GM18511 (cell line): ENCODE results near the gene LRP1B.

Experiments used
- ATAC-seq: cut with Tn5 transposase; IDR thresholded peaks from one replicate; pipeline ENCODE4 v1.9.1; 2021; ENCODE audit warnings: mild to moderate bottlenecking, moderate library complexity; ENCODE audit not compliant: unreplicated experiment

The LRP1B gene

DNA sequence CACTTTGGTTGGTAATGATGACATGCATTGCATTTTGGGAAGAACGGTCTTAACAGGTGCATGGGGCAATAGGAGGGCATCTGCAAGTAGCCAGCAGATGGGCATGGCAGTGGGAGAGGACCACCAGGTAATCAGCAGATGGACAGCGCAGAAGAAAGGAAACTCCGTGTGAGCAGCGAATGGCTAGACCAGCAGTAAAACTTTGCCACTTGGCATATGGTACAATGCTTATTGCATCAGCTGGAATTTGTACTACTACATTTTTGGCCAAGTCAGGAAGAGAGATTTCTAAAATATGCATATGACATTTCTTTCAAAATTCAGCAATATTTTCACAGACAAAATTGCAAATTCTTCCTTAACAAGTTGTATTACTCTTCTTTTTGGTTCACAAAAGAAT lies 768.5 kb downstream of the LRP1B start:
- ATAC-seq: no peak

DNA sequence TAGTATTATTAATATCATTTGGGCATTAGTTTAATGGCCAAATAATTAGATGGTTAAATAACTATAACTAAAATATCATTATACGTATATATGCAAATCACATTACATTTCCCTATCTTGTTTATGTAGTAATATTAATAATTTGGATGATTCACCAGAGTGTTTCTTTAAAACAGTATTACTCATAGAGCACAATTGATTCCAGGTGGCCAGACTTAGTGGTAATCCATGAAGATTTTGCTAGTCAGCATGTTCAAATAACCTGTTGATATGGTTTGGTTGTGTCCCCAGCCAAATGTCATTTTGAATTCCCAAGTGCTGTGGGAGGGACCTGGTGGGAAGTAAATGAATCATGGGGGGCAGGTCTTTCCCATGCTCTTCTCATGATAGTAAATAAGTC lies 782.3 kb downstream of the LRP1B start:
- no peak for ATAC-seq

DNA sequence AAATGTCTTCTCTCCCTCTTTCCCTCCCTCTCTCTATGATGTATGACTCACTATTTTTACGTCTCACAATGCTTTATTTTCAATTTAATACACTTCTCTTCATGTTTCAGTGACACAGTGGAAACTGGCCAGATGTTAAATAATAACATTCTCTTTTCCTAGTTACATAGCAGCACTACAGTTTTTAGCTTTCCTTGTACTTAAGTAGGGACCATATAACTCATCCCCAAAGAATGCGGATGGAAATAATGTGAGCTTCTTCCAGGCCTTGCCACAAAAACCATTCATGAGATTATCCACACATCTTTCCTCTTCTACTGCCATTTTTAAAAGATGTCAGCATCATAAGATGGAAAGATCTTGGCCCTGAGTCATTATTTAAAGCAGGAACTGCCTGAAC lies 789.4 kb downstream of the LRP1B start:
- ATAC-seq: no peak

DNA sequence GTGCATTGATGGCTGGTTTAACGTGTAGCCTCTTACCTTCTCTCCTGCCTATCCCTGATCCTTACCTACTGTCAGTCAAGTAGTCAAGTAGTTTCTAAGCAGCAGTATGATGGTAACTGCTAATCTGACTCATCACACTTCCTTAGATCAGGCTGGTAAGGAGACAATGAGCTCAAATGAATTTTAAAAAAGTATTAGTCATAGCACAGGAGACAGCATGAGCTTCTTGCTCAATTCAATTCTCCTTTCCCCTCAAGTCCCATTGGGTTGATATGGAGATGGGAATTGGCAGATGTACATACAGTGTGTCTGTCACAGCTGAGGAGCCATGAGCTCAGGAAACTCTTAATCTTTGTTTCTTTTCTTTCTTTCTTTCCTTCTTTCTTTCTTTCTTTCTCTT lies 799.7 kb downstream of the LRP1B start:
- ATAC-seq: no peak

DNA sequence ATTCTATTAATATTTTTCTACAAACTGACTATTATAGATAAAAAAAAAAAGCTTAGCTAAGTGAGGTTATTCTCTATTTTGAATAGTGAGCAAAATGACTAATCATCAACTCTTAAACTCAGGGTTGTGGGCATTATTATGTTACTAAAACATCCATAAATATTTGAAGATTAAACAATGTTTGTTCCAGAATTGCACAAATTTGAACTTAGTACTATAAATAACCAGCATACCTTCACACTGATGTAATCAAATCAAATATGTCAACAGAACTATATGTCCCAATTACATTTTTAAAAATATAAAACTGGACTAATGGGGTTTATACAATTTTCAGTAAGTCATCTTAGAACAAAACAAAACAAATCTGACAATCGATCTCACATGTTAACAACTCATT lies 800.9 kb downstream of the LRP1B start:
- ATAC-seq: no peak

DNA sequence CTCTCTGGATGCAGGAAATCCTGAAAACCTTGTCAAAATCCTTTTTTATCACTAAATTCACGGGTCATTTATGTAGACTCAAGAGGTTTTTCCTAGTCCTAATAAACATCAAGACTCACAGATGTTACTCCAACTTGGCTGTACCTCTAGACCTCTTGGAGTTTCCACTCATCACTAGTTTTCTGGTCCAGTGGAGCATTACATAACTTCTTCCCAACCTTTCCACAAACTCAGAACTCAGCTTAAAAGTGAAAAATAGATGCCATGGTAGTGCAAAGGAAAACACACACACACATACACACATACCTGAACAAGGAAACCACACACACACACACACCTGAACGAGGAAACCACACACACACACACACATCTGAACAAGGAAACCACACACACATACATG lies 807.2 kb downstream of the LRP1B start:
- no peak for ATAC-seq

DNA sequence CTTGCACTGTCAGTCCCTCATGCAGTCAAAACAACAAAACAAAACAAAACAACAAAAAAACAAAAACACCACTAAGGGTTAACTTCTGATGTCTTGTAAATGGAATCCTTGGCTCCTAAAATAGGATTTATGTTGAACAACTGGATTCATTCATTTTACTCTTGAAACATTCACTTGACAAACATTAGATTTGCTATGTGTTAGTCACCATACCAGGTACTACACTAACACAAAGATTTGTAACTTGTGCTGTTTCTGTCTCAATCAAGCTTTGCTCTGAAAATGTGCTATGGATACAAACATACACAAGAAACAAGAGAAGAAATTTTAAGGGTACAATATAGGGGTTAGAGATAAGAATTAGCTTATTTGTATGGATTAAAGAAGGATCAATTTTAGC lies 812.8 kb downstream of the LRP1B start:
- ATAC-seq: no peak

DNA sequence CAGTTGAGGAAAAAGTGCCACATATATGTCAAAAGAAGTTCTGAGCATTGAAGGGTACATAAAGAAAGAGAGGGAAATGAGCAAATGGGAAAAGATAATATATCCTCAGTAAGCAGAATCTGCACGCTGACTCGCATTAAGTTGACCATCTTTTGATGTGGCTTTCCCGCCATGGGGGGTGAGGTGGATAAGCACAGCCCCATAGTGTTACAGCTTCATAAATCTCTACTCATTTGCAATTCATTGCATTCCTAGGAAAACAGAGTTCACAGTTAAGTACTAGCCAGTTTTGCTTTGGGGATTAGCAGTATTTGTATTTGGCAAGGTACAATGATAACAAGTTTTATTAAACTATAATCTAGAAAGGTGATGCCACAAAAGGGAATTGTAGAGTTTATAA lies 814.2 kb downstream of the LRP1B start:
- ATAC-seq: no peak

DNA sequence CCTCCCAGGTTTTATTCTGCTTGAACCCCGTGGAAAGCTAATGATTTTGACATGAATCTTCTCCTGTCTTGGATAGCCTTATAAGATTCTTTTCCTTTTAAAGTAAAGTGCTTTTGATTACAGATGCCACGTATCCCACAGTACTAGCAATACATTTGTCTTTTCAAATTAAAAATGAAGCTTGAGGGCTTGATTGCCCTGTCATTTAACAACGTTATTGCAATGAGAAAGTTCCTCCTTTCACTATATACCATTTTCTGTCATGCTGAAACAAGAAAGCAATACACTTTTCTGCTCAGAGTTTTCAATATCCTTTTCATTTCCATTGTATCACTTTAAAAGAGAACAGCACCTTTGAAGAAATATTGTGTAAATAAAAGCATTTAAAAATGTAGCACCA lies 814.7 kb downstream of the LRP1B start:
- ATAC-seq: no peak

DNA sequence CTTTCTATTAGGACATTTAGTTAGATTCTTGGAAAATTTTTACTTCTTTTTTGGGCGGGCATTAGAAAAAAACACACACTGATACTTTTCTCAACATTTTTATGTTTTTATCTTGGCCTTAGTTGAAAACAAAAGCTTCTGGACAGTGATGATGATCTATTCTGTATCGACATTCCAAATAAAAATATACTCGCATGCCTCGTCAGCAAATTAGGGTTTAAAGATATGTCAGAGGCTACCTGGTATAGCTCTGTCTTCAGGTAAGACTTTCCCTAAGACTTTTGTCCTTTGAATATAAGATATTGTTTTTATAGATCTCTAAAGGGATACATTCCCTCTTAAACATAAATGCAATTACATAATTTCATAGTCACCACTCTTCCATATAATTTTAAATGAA lies 816.8 kb downstream of the LRP1B start:
- no peak for ATAC-seq

DNA sequence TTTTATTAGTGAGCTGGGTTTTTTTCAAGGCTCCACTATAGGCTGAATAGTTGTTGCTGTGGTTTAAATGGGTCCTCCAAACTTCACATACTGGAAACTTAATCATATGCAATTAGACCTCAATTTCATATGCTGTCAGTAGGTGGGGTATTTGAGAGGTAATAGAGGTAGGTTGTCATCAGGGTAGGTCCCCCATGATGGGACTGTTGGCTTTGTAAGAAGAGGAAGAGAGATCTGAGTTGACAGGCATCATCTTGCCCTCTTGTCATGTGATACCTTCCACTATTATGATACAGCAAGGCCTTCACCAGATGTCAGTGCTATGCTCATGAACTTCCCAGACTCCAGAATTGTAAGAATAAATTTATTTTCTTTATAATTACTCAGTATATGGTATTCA lies 819.4 kb downstream of the LRP1B start:
- no peak for ATAC-seq

DNA sequence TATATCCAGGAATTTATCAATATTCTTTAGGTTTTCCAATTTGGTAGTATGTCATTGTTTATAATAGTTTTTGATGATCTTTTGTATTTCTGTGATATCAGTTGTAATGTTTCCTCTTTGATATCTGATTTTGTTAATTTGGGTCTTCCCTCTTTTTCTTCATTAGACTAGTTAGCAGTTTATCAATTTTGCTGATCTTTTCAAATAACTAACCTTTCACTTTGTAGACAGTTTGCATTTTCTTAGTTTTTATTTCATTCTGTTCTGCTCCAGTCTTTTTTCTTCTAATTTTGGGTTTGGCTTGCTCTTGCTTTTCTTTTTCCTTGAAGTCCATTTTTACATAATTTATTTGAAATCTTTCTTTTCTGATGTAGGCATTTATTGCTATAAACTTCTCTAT lies 824.4 kb downstream of the LRP1B start:
- ATAC-seq: no peak

DNA sequence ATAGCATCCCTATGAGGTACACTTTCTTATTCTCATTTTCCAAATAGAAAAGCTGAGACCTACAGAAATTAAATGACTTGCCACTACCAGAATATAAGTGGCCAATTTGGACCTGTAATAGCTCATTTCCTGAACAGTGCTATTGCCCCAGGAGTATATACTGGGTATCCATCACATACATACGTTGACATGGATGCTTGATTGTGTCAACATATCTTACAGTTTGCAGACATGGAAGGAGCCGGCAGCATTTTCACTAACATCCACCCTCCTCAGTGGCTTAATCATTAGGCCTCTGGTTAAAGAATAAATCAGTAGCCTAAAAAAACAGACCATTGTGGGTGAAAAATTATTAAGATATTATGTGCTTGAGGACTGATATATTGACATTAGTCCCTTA lies 829.3 kb downstream of the LRP1B start:
- no peak for ATAC-seq

DNA sequence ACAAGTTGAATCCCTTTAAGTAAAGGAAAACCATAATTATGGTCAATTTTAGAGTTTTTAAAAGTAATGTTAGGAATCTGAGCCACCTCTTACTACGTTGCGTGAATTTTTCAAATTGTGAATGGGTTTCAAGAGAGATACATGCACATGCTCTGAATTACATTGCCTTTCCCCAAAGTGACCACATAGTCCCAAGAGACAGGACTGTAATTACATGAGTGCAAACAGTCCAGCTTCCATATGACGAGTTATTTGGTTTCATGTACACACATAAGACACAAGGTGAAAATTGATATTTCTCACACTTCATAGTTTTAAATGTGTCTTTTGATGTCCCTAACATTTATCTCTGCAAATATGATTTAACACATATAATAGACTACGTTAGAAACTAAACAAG lies 850.8 kb downstream of the LRP1B start:
- no peak for ATAC-seq

DNA sequence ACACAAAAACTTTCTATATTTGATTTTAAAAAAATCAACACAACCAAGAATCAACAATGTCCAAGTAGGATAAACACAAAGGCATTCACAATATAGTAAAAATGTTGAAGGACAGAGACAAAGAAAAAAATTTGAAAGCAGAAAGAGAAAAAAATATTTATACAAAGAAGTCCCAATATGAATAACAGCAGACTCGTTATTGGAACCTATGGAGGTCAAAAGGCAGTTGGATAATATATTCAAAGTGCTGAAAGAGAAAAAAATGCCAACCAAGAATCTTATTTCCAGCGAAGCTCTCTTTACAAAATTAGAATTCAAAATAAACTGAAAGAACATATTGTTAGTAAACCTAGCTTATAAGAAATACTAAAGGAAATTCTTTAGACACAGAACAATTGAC lies 859.5 kb downstream of the LRP1B start:
- no peak for ATAC-seq

DNA sequence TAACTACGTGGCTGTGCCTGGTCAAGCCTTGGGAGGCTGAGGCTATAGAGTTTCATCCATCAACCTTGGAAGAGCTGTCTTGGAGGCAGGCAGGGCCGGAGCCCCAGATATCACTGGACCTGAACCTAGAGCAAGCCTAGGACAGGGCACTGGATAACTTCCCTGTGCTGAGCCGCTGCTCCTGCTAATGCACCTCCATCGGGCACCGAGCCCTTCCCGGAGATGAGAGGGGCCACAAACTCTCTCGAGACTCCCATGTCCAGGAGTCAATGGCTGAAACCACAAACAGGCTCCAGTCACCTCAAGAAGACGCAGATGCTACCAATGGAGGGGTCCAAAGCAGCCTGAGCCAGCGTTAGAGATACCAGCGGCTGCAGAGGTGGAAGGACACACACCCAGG lies 866.0 kb downstream of the LRP1B start:
- no peak for ATAC-seq

DNA sequence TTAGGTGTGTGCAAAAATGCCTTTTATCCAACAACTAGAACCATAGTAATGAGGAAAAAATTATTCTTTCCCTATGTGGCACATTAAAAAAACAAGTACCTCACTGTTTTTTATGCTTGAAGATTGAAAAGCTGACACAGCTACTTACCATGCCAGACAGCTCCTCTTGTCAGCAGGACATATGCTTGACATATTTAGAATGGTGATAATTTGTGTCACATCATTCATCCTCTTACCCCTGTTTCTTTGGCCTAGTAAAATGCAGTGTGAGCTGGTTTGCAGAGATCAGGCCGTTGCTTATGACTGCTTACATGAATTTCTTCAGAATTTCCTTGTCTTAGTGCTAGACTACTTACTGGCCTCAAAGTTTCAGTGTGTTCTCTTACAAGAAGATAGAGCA lies 869.9 kb downstream of the LRP1B start:
- ATAC-seq: no peak

DNA sequence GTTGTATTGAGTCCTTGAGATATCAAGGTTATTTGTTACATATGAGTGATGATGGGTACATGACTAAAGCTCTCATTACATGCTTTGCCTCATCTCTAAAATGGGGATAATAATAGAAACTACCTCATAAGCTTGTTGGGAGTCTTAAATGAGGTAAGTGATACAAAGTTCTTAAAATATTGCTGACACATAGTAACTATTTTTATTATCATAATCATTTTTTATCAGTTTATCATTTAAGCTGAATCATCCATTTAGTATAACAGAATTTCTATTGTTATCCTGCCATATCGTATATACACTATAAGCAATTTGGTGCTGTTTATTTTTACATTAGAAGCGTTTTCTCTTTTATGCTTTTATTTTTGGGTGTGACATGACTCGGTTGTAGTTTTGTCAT lies 871.1 kb downstream of the LRP1B start:
- ATAC-seq: no peak

DNA sequence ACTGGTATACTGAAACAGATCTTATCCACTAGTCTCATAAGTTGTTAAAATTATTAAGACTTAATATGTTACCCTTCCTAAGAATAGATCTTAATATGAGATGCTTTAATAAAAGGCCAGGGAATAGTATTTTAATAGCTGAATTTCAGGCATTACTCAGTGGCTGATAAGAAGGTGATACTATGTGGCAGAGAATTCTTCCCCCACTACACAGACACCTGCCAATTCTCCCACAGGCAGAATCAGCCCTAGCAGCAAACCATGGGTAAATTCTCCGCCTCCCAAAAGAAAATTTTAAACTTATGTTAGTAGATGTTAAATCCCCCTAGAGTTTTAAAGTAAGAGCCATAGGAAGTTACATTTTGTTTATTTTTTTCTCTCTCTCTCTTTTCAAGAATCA lies 888.8 kb downstream of the LRP1B start:
- ATAC-seq: no peak

DNA sequence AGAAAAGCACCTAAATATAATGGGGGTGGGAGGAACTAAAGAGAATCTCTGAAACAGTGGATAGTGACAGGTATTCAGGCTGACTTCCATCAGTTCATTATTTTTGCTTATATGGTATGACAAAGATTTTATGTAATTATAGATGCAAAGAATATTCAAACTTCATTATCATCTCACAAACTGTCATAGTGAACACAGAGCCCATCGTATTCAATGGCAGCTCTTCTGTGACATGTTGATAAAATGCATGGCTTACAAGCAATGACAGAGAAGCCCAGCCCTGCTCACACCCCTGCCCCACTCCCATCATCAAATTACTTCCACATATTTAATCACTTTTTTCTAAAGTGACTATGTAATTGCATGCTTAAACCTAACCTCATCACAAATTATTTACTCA lies 904.3 kb downstream of the LRP1B start:
- ATAC-seq: no peak

DNA sequence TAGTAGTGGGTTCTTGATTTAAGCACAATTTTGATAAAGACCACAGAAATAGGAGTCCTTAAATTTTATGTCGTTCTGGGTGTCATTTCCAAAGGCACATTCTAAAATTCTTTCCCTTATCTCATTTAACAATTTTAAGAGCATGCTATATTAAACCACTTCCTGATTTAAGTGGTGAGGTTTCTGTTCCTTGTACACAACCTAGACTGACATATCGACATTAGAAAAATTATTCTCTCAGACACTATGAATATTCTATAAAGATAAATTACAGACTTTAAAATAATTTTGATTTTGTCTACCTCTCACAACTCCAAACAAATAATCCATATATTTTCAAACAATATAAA lies 923.8 kb downstream of the LRP1B start:
- ATAC-seq: no peak

DNA sequence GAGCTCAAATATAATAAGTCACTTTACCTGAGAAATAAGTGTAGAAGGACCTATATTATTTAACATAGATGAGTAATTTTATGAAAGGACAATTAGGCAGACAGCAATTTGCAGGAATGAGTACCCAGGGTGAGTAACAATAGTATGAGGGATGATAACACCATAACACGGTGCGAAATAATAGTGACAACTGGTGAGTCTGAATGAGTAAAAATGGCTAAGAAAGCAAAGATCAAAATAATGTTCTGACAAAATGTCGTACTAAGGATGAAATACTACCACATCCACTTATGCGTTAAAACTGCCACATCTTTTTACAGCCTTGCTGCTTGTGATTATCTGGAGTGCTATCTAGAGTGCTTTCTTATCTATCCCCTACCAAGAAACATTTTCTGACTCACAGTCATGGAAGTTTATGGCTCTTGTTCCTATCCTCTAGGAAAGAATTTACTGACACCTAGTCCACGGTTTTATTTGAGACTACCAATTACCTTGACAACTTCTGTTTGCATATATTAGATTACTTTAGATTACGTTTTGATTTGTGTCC lies 929.7 kb downstream of the LRP1B start:
- ATAC-seq: no peak

DNA sequence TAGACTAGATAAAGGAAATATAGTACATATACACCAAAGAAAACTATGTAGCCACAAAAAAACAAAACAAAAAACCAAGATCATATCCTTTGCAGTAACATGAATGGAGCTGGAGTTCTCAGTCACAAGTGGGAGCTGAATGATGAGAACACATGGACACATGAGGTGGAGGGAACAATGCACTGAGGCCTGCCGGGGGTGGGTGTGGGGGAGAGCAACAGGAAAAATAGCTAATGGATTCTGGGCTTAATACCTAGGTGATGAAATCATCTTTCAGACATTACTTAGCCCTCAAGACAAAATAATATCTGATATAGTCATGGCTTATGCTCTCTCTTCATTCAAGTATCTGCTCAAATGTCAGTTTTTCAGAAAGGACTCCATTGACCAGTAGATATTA lies 930.6 kb downstream of the LRP1B start:
- ATAC-seq: no peak

DNA sequence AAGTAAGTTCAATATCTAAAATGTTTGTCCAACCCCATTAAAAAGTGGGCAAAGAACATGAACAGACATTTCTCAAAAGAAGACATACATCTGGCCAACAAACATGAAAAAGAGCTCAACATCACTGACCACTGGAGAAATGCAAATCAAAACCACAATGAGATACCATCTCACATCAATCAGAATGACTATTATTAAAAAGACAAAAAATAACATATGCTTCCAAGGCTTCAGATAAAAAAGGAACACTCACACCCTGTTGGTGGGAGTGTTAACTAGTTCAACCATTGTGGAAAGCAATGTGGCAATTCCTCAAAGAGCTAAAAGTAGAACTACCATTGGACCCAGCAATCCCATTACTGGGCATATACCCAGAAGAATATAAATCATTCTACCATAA lies 931.1 kb downstream of the LRP1B start:
- no peak for ATAC-seq
